Measurements from ENCODE around the gene PSMB5.

- TF ChIP-seq CTCF (IDR thresholded peaks at IDR 0.05; ENCODE audit: low read depth, low read length, missing input control) (no peak), RAD21 (IDR thresholded peaks at IDR 0.05) (no peak), MAX (IDR thresholded peaks at IDR 0.05) (no peak), YY1 (IDR thresholded peaks at IDR 0.05) (no peak), JUND (IDR thresholded peaks at IDR 0.05) (no peak)
Measured at GRCh38 chr14:23024612-23025075, 10.1 kb downstream of the PSMB5 start.
